GM20000 (cell line): ENCODE results near the gene PLEKHA5.

Experiments used
- DNase-seq: peaks from one replicate; pipeline ENCODE4 v3.0.0; 2012; ENCODE audit warnings: low spot score
- TF ChIP-seq, protein P1 (sequence below): IDR thresholded peaks from 2 replicates; pipeline ENCODE4 v1.5.1; 2012; ENCODE audit warnings: mild to moderate bottlenecking, control low read depth; ENCODE audit errors: extremely low read depth, missing control alignments

PLEKHA5 gene

DNA sequence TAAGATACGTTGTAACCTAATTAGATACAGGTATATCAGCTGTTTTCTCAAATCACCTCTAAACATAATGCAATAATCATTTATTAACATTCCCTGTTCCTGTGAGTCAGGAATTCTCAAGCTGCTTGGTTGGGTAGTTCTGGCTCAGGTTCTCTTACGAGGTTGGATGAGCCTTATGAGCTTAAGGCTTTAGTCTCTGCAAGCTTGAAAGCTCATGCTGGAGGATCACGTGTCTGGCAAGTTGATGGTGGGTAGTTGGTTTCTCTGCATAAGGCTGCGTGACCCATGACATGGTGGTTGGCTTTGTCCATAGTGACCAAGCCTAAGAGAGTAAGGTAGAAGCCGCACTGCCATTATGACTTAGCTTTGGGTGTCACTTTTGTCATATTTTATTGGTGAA is 62.0 kb downstream of the PLEKHA5 start:
- TF ChIP-seq, protein P1, sequence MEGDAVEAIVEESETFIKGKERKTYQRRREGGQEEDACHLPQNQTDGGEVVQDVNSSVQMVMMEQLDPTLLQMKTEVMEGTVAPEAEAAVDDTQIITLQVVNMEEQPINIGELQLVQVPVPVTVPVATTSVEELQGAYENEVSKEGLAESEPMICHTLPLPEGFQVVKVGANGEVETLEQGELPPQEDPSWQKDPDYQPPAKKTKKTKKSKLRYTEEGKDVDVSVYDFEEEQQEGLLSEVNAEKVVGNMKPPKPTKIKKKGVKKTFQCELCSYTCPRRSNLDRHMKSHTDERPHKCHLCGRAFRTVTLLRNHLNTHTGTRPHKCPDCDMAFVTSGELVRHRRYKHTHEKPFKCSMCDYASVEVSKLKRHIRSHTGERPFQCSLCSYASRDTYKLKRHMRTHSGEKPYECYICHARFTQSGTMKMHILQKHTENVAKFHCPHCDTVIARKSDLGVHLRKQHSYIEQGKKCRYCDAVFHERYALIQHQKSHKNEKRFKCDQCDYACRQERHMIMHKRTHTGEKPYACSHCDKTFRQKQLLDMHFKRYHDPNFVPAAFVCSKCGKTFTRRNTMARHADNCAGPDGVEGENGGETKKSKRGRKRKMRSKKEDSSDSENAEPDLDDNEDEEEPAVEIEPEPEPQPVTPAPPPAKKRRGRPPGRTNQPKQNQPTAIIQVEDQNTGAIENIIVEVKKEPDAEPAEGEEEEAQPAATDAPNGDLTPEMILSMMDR: no peak
- no peak for DNase-seq

- DNase-seq: no peak
Observed at GRCh38 chr12:19192710-19193109, 63.2 kb downstream of the PLEKHA5 start.

DNA sequence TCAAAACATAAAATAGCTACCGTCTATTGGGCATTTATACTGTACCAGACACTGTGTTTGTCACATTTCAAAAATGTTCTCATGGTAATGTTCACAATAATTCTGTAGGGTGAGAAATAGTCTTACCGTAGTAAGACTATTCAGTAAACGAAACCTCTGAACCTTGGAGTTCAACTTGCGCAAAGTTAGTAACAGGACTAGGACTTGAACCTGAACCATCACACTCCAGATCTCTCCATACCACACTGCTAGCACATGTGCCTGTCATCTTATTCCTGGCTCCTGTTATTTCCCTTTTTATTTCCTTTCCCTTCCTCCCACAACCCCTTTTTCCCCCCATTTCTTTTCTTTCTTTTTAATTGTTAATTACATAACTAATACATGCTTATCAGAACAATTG is 65.4 kb downstream of the PLEKHA5 start:
- TF ChIP-seq, protein P1: no peak
- no peak for DNase-seq

More at GRCh38 chr12:19192710-19193109, 63.2 kb downstream of the PLEKHA5 start:
- TF ChIP-seq, protein P1: no peak

DNA sequence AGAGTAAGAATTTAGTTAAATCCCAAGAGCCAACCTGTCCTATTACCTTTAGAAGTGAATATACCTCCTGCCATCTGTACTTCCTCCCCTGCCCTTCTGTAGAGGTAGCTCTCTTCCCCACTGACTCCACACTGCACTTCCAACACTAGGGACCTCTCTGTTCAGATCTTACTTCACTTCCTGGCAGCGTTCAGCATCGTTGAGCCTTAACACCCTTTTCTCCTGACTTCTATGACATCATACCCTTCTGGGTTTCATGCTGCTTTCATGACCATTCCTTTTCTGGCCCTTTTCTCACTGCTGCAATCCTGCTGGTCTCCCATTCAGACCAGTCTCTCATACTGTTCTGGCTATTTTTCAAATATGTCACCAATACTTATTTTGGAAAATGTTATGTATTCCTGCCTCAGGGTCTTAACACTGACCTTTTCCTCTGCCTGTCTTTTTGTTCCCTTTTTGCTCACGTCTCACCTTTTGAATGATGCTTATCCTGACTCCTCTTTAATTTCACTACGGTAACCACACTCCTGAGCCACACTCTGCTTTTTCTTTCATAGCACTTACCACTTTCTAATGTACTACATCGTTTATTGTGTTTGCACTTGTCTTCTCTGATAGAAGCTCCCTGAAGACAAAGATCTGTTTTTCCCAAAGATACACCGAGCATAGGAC is 67.6 kb downstream of the PLEKHA5 start:
- TF ChIP-seq, protein P1: no peak
- no peak for DNase-seq

- TF ChIP-seq, protein P1: no peak
- DNase-seq: no peak
Observed at GRCh38 chr12:19198272-19198671, 68.7 kb downstream of the PLEKHA5 start.

DNA sequence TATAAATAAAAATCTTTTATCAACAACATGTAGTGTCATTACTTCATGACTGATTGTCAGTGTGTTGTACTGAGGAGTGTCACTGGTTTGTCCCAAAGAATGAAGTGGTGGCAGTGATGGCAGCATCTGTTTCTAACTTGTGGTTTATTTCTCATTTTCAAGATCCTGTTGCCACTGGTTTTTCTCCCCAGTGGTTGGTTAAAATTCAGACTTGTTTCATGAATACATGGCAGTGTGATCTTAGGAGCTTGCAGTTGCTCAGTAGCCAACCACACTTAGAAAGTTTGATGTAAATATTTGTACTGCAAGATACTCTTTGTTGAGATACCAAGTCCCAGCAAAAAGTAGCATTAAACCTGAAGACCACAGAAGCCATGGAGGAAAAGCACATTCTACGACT is 69.8 kb downstream of the PLEKHA5 start:
- TF ChIP-seq, protein P1: no peak
- no peak for DNase-seq

- TF ChIP-seq, protein P1: no peak
- no peak for DNase-seq
Observed at GRCh38 chr12:19200261-19200660, 70.7 kb downstream of the PLEKHA5 start.
